ENCODE data around the gene IGSF8. TPM values are rescaled to one million over a fixed set of nuclear protein-coding genes. Genes with fewer than 3 reads are reported as not detected.

Gene IGSF8
- total and polyA plus RNA-seq, 2 of the 8 experiments (the other 6 are each of a cell fraction or from before 2014, with no cell fraction given): 69.6 to 132 TPM

- no peak overlapping the region for H2BK120ac ChIP-seq (replicated peaks; ENCODE audit: low read depth, low read length)
- H3K79me2 ChIP-seq (ENCODE audit: control insufficient read depth in 1 of 2, insufficient read depth in 2 of 2, low read length in 2 of 2): no peaks in the 10 kb centered on the region
- H2BK5ac ChIP-seq (ENCODE audit: low read depth, low read length): peak overlapping the region; percentile 1; the same call in 1 of the 2 replicates
- peak overlapping the region in 1 of 2 experiments; percentile 37; a peak in 2 of 4 replicates for H3K4me2 ChIP-seq (ENCODE audit: insufficient read depth in 1 of 2, low read depth in 2 of 2, low read length in 2 of 2)
- no peak overlapping the region for H3K56ac ChIP-seq (replicated peaks; ENCODE audit: insufficient read length, low read depth, low read length)
- CTCF ChIA-PET (ENCODE audit: partially characterized antibody): interaction anchor here (0.7 to 50.1 kb wide), 5 partner anchors 5 to 107 kb away, joined by 3 to 1874 read pairs (median 5); partner anchors contain the start of genes IGSF8, KCNJ10 and KCNJ9
- no peaks in the 10 kb centered on the region for H3K79me1 ChIP-seq (ENCODE audit: low read depth, low read length)
- H3K4me3 ChIP-seq (ENCODE audit: extremely low read depth in 1 of 4, insufficient read depth in 2 of 4, low read depth in 3 of 4, low read length in 4 of 4): peak overlapping the region in 1 of 4 experiments; percentile 2; a peak in 1 of 8 replicates
- WGBS, 2 experiments (ENCODE audit: extremely low coverage in 1 of 2, insufficient coverage in 1 of 2, insufficient read length in 1 of 2, insufficient replicate concordance in 2 of 2, low coverage in 1 of 2, low lambda C conversion rate in 2 of 2, missing lambda C conversion rate in 1 of 2): 51% methylated on average over 6 of the region's 6 CpGs; no CpG with 5 or more reads in 1 of the 2 experiments
- DNase-seq (ENCODE audit: low read depth in 1 of 2, low spot score in 2 of 2): no peak
- H3K23ac ChIP-seq (ENCODE audit: insufficient read length): no peak overlapping the region
- 0 out of 2 replicates have a peak overlapping the region, but pooled peaks have one; percentile 78 for H2BK20ac ChIP-seq (ENCODE audit: low read length)
- no peak overlapping the region for H2BK15ac ChIP-seq (ENCODE audit: low read length)
- H4K8ac ChIP-seq (ENCODE audit: extremely low read depth, insufficient read depth, low read length): no peak overlapping the region
- no peaks in the 10 kb centered on the region for H3K9me3 ChIP-seq (ENCODE audit: insufficient read depth in 2 of 2, low read depth in 1 of 2, low read length in 1 of 2)
- H3K27ac ChIP-seq (ENCODE audit: low read depth, low read length): no peak overlapping the region
- peaks cover 0 to 3% (median 0%) of the 10 kb centered on the region in 4 experiments; a peak in 1 of 7 replicates for H3K27me3 ChIP-seq (replicated peaks in 1 of 4; ENCODE audit: control insufficient read depth in 3 of 4, extremely low read depth in 1 of 4, insufficient read depth in 3 of 4, low read length in 3 of 4)
- peak overlapping the region; percentile 78; the same call in 1 of the 2 replicates for H2BK12ac ChIP-seq (ENCODE audit: low read depth, low read length)
- no peak for TF ChIP-seq SP2 (IDR thresholded peaks at IDR 0.05; ENCODE audit: low read length)
- TF ChIP-seq FOSL1 (IDR thresholded peaks at IDR 0.05; ENCODE audit: insufficient read depth, low read depth, low read length): no peak
- no peak for TF ChIP-seq CTBP2 (IDR thresholded peaks at IDR 0.05; ENCODE audit: borderline replicate concordance, insufficient read depth, insufficient read length, low read length)
- TF ChIP-seq EGR1 (IDR thresholded peaks at IDR 0.05; ENCODE audit: borderline replicate concordance, low read depth, low read length): no peak
- no peak for TF ChIP-seq HDAC6 (IDR thresholded peaks at IDR 0.05; ENCODE audit: low read depth, low read length)
- TF ChIP-seq RAD21 (IDR thresholded peaks at IDR 0.05 in 1 of 2, conservative IDR thresholded peaks at IDR 0.05 in 1 of 2; ENCODE audit: low read depth in 2 of 2, low read length in 2 of 2): no peak
- no peak for TF ChIP-seq ASH2L (IDR thresholded peaks at IDR 0.05; ENCODE audit: low read length)
- no peak overlapping the region for H3K14ac ChIP-seq (ENCODE audit: insufficient read length)
- no peak overlapping the region for H2AFZ ChIP-seq (ENCODE audit: low read length)
- no peaks in the 10 kb centered on the region for H4K20me1 ChIP-seq (replicated peaks in 1 of 2; ENCODE audit: control insufficient read depth in 1 of 2, insufficient read depth in 2 of 2, low read length in 2 of 2)
- peak overlapping the region; percentile 36 for H4K91ac ChIP-seq (replicated peaks; ENCODE audit: insufficient read length, low read length)
- H3K23me2 ChIP-seq (ENCODE audit: low read depth, low read length): no peaks in the 10 kb centered on the region
- no peak overlapping the region for H3K18ac ChIP-seq (ENCODE audit: extremely low read depth, low read length)
- H3K36me3 ChIP-seq (ENCODE audit: control insufficient read depth in 2 of 4, insufficient read depth in 4 of 4, low read length in 3 of 4): no peaks in the 10 kb centered on the region
- no peak overlapping the region for H3K4ac ChIP-seq (replicated peaks; ENCODE audit: insufficient read length, low read depth, low read length)
- peaks cover 2 to 22% (median 14%) of the 10 kb centered on the region in 4 experiments for H3K4me1 ChIP-seq (replicated peaks in 1 of 4; ENCODE audit: control insufficient read depth in 3 of 4, insufficient read depth in 4 of 4, low read length in 3 of 4)
- POLR2A ChIA-PET (ENCODE audit: partially characterized antibody): interaction anchor here (0.7 to 2.8 kb wide), 3 partner anchors 16 to 116 kb away, joined by 3 to 11 read pairs (median 3); no protein-coding TSS in a partner anchor
- no peak overlapping the region for H4K5ac ChIP-seq (ENCODE audit: insufficient read length, low read depth, low read length)
- H3K9ac ChIP-seq (replicated peaks in 1 of 4; ENCODE audit: extremely low read depth in 1 of 4, low read depth in 3 of 4, low read length in 3 of 4): no peak overlapping the region
- H2AK5ac ChIP-seq (ENCODE audit: low read depth, low read length): 0 out of 2 replicates have a peak overlapping the region, but pooled peaks have one; percentile 68
- no peak for FAIRE-seq
Measured at GRCh38 chr1:160062230-160062532, 36.2 kb downstream of the IGSF8 start.

Data from H1 (cell line).